HepG2 (cell line): Measurements from ENCODE around the gene LYSET. TPM values are rescaled to one million over a fixed set of nuclear protein-coding genes. Genes with fewer than 3 reads are reported as not detected.

Source experiments
- HMG20A ChIP-seq: IDR thresholded peaks from 2 replicates; pipeline ENCODE4 v1.6.1; 2016; ENCODE audit warnings: borderline replicate concordance
- HOXA9 ChIP-seq: sonication (generic); formaldehyde crosslinking; IDR thresholded peaks from 2 replicates; pipeline ENCODE4 v1.8.1; 2022; ENCODE audit warnings: missing genetic modification reagents, mild to moderate bottlenecking, moderate library complexity, borderline replicate concordance
- KLF12 ChIP-seq: sonication (generic); formaldehyde crosslinking; IDR thresholded peaks from 2 replicates; pipeline ENCODE4 v1.4.0; 2020; ENCODE audit warnings: missing genetic modification reagents, borderline replicate concordance
- MXD4 ChIP-seq: IDR thresholded peaks from 2 replicates; pipeline ENCODE4 v1.6.1; 2016; ENCODE audit warnings: mild to moderate bottlenecking, missing biosample characterization, missing genetic modification reagents
- NCOA2 ChIP-seq: sonication (generic); formaldehyde crosslinking; IDR thresholded peaks from 2 replicates; pipeline ENCODE4 v1.8.0; 2022; ENCODE audit warnings: inconsistent platforms
- NFKB2 ChIP-seq: sonication (generic); formaldehyde crosslinking; IDR thresholded peaks from 2 replicates; pipeline ENCODE4 v1.4.0; 2020; ENCODE audit warnings: missing genetic modification reagents, borderline replicate concordance
- SIX1 ChIP-seq: sonication (generic); formaldehyde crosslinking; IDR thresholded peaks from 2 replicates; pipeline ENCODE4 v1.4.0; 2020; ENCODE audit warnings: missing genetic modification reagents, borderline replicate concordance
- SP2 ChIP-seq: sonication (generic); formaldehyde crosslinking; IDR thresholded peaks from 2 replicates; pipeline ENCODE4 v1.5.1; 2020; ENCODE audit warnings: mild to moderate bottlenecking, missing genetic modification reagents
- TP53 ChIP-seq: sonication (generic); formaldehyde crosslinking; conservative IDR thresholded peaks from 2 replicates; pipeline ENCODE4 v1.4.0; 2020; ENCODE audit warnings: missing genetic modification reagents
- TSC22D2 ChIP-seq: sonication (generic); formaldehyde crosslinking; IDR thresholded peaks from 2 replicates; pipeline ENCODE4 v1.5.1; 2020; ENCODE audit warnings: missing genetic modification reagents, mild to moderate bottlenecking, borderline replicate concordance
- XBP1 ChIP-seq: sonication (generic); formaldehyde crosslinking; IDR thresholded peaks from 2 replicates; pipeline ENCODE4 v1.5.0; 2020; ENCODE audit warnings: missing genetic modification reagents
- ZBTB7B ChIP-seq: sonication (generic); formaldehyde crosslinking; IDR thresholded peaks from 2 replicates; pipeline ENCODE4 v1.4.0; 2020; ENCODE audit warnings: missing genetic modification reagents
- ZEB1 ChIP-seq: IDR thresholded peaks from 2 replicates; pipeline ENCODE4 v1.6.1; 2012; ENCODE audit warnings: mild to moderate bottlenecking, low read depth, inconsistent platforms; ENCODE audit not compliant: insufficient replicate concordance
- ZFP41 ChIP-seq: sonication (generic); formaldehyde crosslinking; IDR thresholded peaks from 2 replicates; pipeline ENCODE4 v1.4.0; 2020; ENCODE audit warnings: mild to moderate bottlenecking, missing genetic modification reagents, borderline replicate concordance
- ZFP90 ChIP-seq: sonication (generic); formaldehyde crosslinking; IDR thresholded peaks from 2 replicates; pipeline ENCODE4 v1.8.0; 2022; ENCODE audit warnings: missing genetic modification reagents, mild to moderate bottlenecking, inconsistent platforms, borderline replicate concordance
- ZNF224 ChIP-seq: sonication (generic); formaldehyde crosslinking; IDR thresholded peaks from 2 replicates; pipeline ENCODE4 v1.5.0; 2020; ENCODE audit warnings: mild to moderate bottlenecking, missing genetic modification reagents
- ZNF230 ChIP-seq: sonication (generic); formaldehyde crosslinking; IDR thresholded peaks from 2 replicates; pipeline ENCODE4 v1.4.0; 2020; ENCODE audit warnings: mild to moderate bottlenecking, missing genetic modification reagents
- ZNF234 ChIP-seq: sonication (generic); formaldehyde crosslinking; conservative IDR thresholded peaks from 2 replicates; pipeline ENCODE4 v1.5.1; 2020; ENCODE audit warnings: mild to moderate bottlenecking, missing genetic modification reagents
- ZNF253 ChIP-seq: sonication (generic); formaldehyde crosslinking; IDR thresholded peaks from 2 replicates; pipeline ENCODE4 v1.8.0; 2022; ENCODE audit warnings: mild to moderate bottlenecking, missing genetic modification reagents, borderline replicate concordance
- ZNF264 ChIP-seq: sonication (generic); formaldehyde crosslinking; IDR thresholded peaks from 2 replicates; pipeline ENCODE4 v1.4.0; 2020; ENCODE audit warnings: missing genetic modification reagents
- ZNF274 ChIP-seq: sonication (generic); formaldehyde crosslinking; IDR thresholded peaks from 2 replicates; pipeline ENCODE4 v1.5.1; 2020; ENCODE audit warnings: mild to moderate bottlenecking, missing genetic modification reagents
- ZNF430 ChIP-seq: sonication (generic); formaldehyde crosslinking; IDR thresholded peaks from 2 replicates; pipeline ENCODE4 v1.9.0; 2021; ENCODE audit warnings: mild to moderate bottlenecking, missing genetic modification reagents
- ZNF607 ChIP-seq: sonication (generic); formaldehyde crosslinking; IDR thresholded peaks from 2 replicates; pipeline ENCODE4 v1.5.1; 2020; ENCODE audit warnings: missing genetic modification reagents, mild to moderate bottlenecking, borderline replicate concordance
- ZSCAN31 ChIP-seq: sonication (generic); formaldehyde crosslinking; IDR thresholded peaks from 2 replicates; pipeline ENCODE4 v1.5.0; 2020; ENCODE audit warnings: low read depth, mild to moderate bottlenecking, missing genetic modification reagents
- polyA plus RNA-seq, 8 experiments: library from polyadenylated mRNA; depleted of rRNA in 3 of 8; stranded (reverse) in 7 of 8; unstranded in 1 of 8; fragments of >200 nt; fragmentation: Illumina TruSeq in 4 of 8; extraction: Trizol in 4 of 8; gene quantifications; 2 replicates each; pipeline versions ENCODE4 v1.2.1 to v1.2.3, GENCODE V29; 2011 to 2016; ENCODE audit warnings: low read depth in 4 of 8, missing spikeins in 1 of 8, mixed read lengths in 1 of 8; ENCODE audit not compliant: insufficient read depth in 1 of 8
- total RNA-seq, 5 experiments: library from RNA; depleted of rRNA; stranded (reverse); fragments of >200 nt; fragmentation: Illumina TruSeq; extraction: Trizol; gene quantifications; 2 replicates each; pipeline ENCODE4 v1.2.3, GENCODE V29; 2016; ENCODE audit warnings: low read depth in 1 of 5
- TF ChIP-seq, protein P1 (sequence below): sonication (generic); formaldehyde crosslinking; IDR thresholded peaks from 2 replicates; pipeline ENCODE4 v1.5.0; 2020; ENCODE audit warnings: mild to moderate bottlenecking, low read depth, missing genetic modification reagents, borderline replicate concordance
- TF ChIP-seq, protein P2 (sequence below): IDR thresholded peaks from 2 replicates; pipeline ENCODE4 v1.4.0; 2020; ENCODE audit warnings: mild to moderate bottlenecking, missing genetic modification reagents

The LYSET gene
- total and polyA plus RNA-seq, 2 of the 13 experiments (the other 11 are each of a cell fraction or from before 2014, with no cell fraction given) = 19.1 to 36.6 TPM

- TF ChIP-seq ZNF274 (CRISPR knock-in tag) (peak; percentile 88), SIX1 (CRISPR knock-in tag) (peak; percentile 52; the same call in 1 of the 2 replicates), XBP1 (no peak), ZNF230 (CRISPR knock-in tag) (no peak; the same call in 1 of the 2 replicates), ZNF253 (CRISPR knock-in tag) (no peak), ZBTB7B (CRISPR knock-in tag) (no peak), ZFP90 (CRISPR knock-in tag) (peak; percentile 79; the same call in 1 of the 2 replicates), TSC22D2 (CRISPR knock-in tag) (no peak), NCOA2 (CRISPR knock-in tag) (no peak; the same call in 1 of the 2 replicates), ZNF224 (CRISPR knock-in tag) (no peak), ZSCAN31 (CRISPR knock-in tag) (peak; percentile 95), ZNF607 (CRISPR knock-in tag) (peak; percentile 50; the same call in 1 of the 2 replicates), MXD4 (CRISPR knock-in tag) (peak; percentile 64; the same call in 1 of the 2 replicates), TP53 (CRISPR knock-in tag) (no peak), ZNF430 (peak; percentile 18; the same call in 1 of the 2 replicates), ZNF264 (CRISPR knock-in tag) (0 out of 2 replicates have a peak, but pooled peaks have one; percentile 50), ZEB1 (no peak), SP2 (CRISPR knock-in tag) (peak; percentile 87), ZFP41 (CRISPR knock-in tag) (peak; percentile 60; the same call in 1 of the 2 replicates), NFKB2 (CRISPR knock-in tag) (peak; percentile 91; the same call in 1 of the 2 replicates), KLF12 (CRISPR knock-in tag) (no peak), HMG20A (no peak), ZNF234 (no peak), HOXA9 (CRISPR knock-in tag) (peak; percentile 76; the same call in 1 of the 2 replicates)
- TF ChIP-seq, protein P1, sequence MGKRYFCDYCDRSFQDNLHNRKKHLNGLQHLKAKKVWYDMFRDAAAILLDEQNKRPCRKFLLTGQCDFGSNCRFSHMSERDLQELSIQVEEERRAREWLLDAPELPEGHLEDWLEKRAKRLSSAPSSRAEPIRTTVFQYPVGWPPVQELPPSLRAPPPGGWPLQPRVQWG = no peak
- TF ChIP-seq, protein P2, sequence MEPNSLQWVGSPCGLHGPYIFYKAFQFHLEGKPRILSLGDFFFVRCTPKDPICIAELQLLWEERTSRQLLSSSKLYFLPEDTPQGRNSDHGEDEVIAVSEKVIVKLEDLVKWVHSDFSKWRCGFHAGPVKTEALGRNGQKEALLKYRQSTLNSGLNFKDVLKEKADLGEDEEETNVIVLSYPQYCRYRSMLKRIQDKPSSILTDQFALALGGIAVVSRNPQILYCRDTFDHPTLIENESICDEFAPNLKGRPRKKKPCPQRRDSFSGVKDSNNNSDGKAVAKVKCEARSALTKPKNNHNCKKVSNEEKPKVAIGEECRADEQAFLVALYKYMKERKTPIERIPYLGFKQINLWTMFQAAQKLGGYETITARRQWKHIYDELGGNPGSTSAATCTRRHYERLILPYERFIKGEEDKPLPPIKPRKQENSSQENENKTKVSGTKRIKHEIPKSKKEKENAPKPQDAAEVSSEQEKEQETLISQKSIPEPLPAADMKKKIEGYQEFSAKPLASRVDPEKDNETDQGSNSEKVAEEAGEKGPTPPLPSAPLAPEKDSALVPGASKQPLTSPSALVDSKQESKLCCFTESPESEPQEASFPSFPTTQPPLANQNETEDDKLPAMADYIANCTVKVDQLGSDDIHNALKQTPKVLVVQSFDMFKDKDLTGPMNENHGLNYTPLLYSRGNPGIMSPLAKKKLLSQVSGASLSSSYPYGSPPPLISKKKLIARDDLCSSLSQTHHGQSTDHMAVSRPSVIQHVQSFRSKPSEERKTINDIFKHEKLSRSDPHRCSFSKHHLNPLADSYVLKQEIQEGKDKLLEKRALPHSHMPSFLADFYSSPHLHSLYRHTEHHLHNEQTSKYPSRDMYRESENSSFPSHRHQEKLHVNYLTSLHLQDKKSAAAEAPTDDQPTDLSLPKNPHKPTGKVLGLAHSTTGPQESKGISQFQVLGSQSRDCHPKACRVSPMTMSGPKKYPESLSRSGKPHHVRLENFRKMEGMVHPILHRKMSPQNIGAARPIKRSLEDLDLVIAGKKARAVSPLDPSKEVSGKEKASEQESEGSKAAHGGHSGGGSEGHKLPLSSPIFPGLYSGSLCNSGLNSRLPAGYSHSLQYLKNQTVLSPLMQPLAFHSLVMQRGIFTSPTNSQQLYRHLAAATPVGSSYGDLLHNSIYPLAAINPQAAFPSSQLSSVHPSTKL (CRISPR knock-in tag) = peak; percentile 51; the same call in 1 of the 2 replicates
Observed at GRCh38 chr14:93206793-93207467, 21.8 kb downstream of the LYSET start, which contains the start of the genes GON7 and UBR7 (continued).
